Measurements from ENCODE around the gene CPNE7. TPM values are rescaled to one million over a fixed set of nuclear protein-coding genes. Genes with fewer than 3 reads are reported as not detected.
"Not testable (repeated sequence)": the region's sequence is repeated elsewhere in the genome, so short reads cannot be mapped to it uniquely, and the experiment has no call there.

CPNE7 gene
- total RNA-seq, 1 experiment from 2014 or later = 1.3 TPM

DNA sequence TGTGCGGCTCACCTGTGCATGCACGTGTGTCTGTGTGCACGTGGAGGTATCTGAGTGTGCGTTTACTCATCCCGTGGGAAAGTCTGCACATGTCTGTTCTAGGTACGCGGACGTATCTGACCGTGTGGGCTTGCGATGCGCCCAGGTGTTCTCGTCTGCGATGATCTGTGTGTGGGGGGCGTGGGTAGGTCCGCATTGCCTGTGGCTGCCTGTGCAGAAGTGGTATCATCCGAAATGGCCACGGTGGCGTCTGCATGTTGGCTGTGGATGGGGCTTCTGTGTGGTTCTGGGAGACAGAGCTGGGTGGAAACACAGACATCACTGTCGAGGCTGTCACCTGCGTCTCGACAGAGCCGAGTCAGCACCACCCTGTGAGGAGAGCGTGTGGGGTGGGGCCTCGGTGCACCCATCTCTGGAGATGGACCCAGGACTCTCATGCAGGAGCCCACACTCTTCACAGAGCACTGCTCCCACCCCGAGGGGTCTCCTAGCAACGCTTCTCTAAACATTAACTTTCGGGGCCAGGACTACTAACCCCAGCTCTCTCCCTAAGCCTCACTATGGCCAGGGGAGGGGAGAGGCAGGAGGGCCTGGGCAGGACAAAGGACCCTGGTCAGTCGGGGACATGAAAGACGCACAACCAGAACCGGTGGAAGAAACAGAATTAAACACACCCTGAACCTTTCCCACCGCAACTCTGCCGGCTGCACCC is 46.3 kb downstream of the CPNE7 start:
- DNase-seq (ENCODE audit: low read depth) = no peak

DNA sequence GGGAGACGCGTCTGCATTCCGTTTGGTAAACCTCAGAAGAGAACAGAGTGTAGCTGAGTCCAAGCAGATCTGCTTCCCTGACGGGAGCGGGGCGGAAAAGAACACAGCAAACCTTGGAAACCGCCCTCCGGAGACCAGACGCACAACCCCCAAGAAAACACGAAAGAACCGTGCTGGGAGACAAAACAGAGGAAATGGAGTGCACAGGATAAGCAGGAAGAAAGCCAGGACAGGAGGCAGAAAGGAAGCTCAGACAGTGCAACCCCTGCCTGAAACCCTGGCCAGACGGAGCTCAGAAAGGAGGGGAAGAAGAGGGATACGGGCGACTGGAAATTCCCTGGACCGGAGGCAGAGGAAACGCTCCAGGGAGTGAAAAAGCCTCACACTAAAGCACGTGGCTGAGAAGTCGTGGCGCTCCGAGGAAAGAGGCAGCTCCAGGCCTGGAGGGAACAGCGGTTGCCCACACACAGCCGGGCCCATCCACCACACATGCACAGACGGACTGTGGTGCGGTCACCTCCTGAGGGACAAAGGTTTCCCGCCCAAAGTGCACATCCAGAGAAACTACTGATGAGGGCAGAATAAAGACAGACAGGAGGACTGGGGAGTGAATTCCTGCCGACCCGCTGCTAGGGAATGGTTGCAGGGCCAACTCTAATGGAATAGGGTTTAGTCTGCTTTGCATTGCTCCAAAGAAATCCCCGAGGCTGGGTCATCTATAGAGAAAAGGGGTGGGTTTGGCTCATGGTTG is 48.1 kb downstream of the CPNE7 start:
- DNase-seq (ENCODE audit: low read depth) = peak; percentile 85

DNA sequence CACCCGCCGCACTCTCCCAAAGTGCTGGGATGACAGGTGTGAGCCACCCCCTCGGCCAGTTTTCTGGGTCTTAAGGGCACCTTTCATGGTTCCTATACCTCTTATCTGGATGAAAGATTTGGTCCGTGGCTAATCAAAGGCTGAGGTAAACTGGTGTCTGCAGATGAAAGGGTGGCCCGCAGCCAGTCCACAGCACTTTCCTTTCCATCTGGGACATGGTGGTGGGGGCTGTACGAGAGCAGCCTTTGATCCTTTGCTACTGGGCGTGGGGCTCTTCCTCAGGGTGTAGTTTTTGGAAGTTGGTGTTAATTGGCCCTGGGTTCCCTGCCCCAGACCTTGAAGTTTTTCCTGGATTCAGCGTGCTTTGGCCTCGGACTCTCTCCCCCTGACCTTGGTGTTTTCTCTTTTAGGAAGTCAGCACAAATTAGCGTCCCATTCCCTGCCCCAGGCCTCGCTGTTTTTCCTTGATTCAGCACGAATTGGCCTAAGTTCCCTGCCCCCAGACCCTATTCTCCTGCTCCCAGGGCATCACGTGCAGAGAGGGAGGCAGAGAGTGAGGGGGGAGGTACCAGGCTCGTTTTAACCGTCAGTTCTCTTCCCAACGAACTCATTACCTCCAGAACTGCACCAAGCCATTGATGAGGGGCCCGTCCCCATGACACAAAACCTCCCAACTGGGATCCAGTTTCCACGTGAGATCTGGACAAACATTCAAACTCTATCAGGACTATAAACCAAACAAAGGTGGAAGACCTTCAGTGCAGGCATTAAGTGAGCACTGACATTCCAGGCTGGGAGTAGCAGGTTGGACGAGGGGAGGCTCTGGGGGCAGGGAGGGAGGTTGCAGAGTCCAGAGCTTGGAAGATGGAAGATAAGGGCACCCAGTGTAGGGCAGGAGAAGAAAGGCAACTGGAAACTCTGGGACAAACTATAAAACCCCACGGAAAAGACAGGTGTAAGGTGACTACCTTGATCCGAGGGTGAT is 49.5 kb downstream of the CPNE7 start:
- DNase-seq (ENCODE audit: low read depth) = no peak

DNA sequence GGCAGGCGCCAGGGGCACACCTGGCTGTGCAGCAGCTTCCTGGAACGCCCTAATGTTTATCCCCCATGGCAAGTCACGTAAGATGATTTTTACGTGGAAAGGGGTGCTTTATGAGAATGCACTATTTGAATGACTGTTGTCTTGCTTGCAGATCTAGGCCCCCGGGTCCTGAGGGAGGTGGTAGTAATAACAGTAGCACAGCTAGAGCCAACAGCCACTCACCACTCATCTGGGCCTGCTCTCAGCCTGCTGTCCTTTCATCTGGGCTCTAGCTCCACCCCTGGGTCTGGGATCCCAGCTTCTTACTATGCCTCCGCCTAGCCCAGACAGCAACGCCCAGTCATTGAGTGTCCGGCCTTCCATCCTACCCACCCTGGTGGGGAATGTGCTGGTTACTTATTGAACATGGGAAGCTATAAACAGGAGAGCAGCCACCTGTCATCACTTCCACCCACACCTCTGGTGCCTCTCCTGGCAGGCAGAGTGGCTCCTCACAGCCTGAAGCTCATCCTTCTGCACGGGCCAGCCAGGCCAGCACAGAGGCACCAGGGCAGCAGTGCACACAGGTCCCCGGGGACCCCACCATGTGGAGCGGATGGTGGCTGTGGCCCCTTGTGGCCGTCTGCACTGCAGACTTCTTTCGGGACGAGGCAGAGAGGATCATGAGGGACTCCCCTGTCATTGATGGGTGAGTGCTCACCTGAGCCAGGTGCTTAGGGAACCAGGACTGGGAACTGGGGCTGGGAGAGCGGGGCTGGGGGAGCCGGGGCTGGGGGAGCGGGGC is 54.5 kb downstream of the CPNE7 start:
- no peak for DNase-seq (ENCODE audit: low read depth)

DNA sequence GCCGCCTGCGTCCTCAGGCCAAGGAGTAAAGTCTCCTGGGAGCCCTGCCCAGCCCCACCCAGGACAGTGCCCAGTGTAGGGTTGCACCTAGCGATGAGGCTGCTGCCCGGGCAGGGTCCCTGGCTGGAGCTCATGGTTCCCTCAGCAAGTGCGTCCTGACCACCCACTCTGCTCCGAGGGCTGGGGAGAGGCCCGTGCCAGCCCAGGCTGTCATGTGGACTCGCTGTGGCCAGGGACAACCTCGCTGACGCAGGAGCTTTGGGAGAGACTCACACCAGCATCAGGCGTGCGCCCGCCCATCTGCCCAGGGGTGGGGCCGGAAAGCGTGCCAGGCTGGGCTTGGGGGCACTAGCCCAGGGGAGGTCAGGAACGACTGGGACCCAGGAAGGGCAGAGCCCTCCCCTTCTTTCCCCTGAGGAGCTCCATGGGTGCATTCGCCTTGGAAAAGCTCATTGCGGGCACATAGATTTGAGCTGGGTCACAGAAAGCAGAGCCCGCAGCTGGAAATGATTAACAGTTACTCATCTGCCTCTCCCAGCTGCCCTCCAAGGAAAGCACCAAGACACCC is 57.6 kb downstream of the CPNE7 start:
- DNase-seq (ENCODE audit: low read depth) = peak; percentile 97

DNA sequence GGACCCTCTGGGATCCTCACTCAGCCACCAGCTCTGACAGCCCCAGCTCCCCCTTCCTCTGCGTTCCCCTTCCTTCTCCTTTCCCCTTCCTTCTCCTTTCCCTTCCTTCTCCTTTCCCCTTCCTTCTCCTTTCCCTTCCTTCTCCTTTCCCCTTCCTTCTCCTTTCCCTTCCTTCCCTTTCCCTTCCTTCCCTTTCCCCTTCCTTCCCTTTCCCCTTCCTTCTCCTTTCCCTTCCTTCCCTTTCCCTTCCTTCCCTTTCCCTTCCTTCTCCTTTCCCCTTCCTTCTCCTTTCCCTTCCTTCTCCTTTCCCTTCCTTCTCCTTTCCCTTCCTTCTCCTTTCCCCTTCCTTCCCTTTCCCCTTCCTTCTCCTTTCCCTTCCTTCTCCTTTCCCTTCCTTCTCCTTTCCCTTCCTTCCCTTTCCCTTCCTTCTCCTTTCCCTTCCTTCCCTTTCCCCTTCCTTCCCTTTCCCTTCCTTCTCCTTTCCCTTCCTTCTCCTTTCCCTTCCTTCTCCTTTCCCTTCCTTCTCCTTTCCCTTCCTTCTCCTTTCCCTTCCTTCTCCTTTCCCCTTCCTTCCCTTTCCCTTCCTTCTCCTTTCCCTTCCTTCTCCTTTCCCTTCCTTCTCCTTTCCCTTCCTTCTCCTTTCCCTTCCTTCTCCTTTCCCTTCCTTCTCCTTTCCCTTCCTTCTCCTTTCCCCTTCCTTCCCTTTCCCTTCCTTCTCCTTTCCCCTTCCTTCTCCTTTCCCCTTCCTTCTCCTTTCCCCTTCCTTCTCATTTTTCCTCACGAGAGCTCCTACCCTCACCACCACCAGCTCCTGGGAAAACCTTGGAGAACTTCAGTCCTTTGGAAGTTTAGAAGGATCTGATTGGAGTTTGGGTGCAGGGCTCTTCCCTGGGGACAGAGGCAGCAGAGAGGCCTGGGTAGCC is 59.2 kb downstream of the CPNE7 start:
- DNase-seq (ENCODE audit: low read depth) = not testable (repeated sequence)

DNA sequence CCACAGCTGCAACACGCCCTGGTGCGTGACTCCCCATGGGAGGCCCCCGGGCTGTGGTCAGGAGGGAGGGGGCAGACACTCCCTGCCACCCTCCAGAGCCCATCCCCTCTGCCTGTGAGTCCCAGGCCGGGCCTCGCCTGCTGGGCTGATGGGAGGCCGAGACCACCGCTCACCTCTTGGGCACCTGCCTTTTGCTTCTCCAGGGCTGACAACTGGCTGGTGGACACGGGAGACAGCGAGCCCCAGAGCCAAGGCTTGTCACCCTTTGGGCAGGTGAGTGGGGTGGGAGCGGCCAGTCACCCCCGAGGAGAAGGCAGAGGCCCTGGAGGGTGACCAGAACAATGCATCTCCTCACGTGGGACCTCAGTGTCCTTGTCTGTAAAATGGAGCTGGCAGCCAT is 61.1 kb downstream of the CPNE7 start:
- no peak for DNase-seq (ENCODE audit: low read depth)

DNA sequence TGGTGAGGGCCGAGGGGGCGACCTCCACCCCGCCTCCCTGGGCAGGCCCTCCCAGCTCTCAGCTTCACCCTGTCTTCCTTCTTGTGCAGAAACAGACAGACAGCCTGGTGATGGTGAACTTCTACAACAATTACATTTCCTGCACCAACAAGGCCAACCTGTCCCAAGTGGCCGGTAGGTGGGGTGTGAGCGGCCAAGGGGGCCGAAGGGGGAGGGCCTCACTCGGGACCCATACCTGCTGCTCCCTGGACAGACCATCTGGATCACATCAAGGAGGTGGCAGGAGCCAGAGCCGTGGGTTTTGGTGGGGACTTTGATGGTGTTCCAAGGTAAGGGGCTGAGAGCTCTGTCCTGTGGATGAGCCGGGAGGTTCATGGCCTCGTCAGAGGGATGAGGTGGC is 61.8 kb downstream of the CPNE7 start:
- DNase-seq (ENCODE audit: low read depth) = no peak

DNA sequence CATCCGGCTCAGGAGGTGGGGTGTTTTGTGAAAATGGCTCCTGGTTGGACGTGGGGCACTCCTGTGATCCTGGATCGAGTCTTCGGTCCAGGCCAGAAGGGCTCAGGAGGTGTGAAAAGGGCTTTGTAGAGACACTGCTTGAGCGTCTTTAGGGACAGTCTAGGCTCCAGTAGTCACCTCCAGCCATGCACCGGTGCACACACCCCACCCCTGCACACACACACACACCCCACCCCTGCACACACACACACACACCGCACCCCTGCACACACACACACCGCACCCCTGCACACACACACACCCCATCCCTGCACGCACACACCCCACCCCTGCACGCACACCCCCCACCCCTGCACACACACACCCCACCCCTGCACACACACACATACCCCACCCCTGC is 62.9 kb downstream of the CPNE7 start:
- DNase-seq (ENCODE audit: low read depth) = no peak

DNA sequence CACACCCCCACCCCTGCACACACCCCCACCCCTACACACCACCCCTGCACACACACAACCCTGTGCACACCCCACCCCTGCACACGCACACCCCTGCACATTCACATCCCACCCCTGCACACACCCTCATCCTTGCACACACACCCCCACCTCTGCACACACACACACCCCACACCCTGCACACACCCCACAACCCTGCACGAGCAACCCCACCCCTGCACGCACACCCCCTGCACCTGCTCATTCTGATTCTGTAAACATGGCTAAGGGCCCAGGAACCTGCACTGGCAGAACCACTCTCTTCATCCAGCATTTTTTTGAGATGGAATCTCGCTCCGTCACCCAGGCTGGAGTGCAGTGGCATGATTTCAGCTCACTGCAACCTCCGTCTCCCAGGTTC is 63.8 kb downstream of the CPNE7 start:
- no peak for DNase-seq (ENCODE audit: low read depth)

DNA sequence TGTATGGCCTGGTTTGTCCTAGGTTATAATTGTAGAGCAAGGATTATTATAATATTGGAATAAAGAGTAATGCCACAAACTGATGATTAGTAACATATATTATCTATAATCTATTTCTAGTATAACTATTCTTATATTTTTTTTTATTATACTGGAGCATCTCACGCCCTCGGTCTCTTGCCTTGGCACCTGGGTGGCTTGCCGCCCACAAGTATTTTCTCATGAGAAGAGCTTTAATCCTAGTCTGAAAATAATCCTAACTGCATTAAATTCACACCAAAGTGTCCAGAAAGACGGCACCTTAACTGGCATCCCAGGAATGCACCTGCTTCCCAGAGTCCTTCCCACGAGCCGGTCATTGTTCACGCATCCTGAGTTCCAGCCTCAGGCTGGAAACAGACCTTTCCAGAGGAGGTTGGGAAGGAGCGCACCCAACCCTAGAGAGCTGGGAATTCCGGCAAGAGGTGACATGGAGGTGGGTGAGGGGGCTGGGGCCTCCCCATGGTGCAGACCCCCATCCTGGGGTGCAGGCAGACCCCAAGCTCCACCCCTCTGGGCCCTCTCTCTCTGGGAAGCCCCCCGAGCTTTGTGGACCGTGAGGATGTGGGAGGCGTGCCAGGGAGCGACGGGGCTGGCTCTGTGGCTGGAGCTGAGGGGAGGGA is 66.0 kb downstream of the CPNE7 start:
- no peak for DNase-seq (ENCODE audit: low read depth)

DNA sequence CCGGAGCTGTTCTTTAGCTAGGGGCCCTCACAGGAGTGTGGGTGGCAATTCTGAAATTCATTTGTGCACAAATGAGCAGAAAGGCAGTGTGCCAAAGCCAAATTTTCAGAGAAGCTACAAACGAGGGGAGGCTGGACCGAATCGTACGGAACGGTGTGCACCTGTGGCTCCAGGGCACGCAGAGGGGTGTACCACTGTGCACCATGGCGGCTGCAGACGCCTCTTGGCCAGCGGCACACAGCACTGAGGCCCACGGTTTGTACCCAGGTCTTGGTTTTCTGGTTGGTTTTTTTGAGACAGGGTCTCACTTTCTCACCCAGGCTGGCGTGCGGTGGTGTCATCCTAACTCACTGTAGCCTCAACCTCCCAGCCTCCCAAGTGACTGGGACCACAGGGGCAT is 67.0 kb downstream of the CPNE7 start:
- DNase-seq (ENCODE audit: low read depth) = no peak

DNA sequence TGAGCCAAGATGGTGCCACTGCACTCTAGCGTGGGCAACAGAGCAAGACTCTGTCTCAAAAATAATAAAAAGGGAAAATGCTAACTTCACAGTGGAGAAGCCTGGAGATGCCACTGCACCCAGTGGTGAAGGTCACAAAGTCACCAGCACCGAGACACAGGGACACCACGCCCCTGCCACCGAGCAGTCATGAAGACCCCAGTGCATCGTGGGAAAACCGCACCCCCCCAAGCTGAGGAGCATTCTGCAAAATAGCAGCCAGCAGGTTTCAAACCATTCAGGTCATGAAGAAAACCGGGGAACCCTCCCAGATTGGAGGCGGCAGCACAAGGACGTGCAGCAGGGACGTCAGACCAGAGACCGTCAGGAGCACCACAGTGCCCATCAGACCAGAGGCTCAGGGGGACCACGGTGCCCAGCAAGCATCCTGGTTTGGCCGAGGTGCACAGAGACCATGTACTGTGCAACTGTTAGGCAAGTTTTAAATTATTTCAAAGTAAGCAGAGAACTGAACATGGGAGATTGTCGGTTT is 68.3 kb downstream of the CPNE7 start:
- DNase-seq (ENCODE audit: low read depth) = no peak

DNA sequence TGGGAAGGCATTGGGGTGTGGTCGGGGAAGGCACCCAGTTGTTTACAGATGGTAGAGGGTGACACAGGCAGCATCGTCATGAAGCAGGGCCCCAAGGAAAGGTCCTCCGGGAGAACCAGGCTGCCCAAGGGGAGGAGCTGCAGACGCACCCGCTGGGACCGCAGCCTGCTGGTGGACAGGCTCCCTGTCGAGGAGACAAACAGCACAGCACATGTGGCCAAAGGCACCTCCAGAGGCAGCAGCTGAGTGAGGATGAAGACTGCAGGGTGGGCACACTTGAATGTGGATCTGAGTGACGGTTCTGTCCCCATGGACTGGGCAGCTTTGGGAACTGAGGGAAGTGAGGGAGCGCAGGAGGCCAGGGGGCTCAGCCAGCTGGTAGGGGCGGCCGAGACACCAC is 69.6 kb downstream of the CPNE7 start:
- DNase-seq (ENCODE audit: low read depth) = no peak

DNA sequence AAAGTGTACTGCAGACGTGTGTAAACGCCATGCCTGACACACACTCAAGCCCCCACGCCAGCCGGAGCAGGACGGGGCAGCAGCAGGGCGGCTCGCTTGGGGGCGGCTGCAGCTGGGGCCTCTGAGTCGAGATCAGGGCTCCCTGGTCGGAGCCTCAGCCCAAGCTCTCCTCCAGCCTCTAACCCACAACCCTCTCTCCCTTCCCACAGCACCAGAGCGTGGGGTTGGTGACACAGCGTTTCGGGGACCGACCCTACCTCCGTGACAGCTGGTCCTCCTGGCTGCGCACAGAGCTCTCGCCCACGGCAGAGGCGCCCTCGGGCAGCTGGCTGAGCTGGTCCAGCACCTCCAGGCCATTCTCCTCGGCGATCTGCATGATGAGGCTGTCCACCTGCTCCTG is 70.7 kb downstream of the CPNE7 start:
- DNase-seq (ENCODE audit: low read depth) = no peak
